ENCODE data around the gene MT3.
A peak's percentile ranks its signal among the peaks of the same experiment; 100 is the strongest.

The MT3 gene

GRCh38 chr16:56589141-56590039 is at the start of gene MT3:
TSS of gene MT3 (plus strand) at chr16:56589528. CDS start at chr16:56589591, 63 bp downstream.
- DNase-seq: peak; percentile 85

GRCh38 chr16:56539656-56540055 is 49.7 kb upstream of the MT3 start:
- no peak for DNase-seq

- DNase-seq: no peak
Observed at GRCh38 chr16:56542039-56542438, 47.3 kb upstream of the MT3 start.

GRCh38 chr16:56547120-56547948 is 42.0 kb upstream of the MT3 start:
- DNase-seq: peak; percentile 22

- no peak for DNase-seq
Observed at GRCh38 chr16:56547949-56548567, 41.3 kb upstream of the MT3 start.

- DNase-seq: no peak
Observed at GRCh38 chr16:56549161-56549560, 40.2 kb upstream of the MT3 start.

- no peak for DNase-seq
Observed at GRCh38 chr16:56549744-56550385, 39.5 kb upstream of the MT3 start.

- no peak for DNase-seq
Observed at GRCh38 chr16:56551796-56552738, 37.3 kb upstream of the MT3 start.

- no peak for DNase-seq
Observed at GRCh38 chr16:56554441-56554840, 34.9 kb upstream of the MT3 start.

- no peak for DNase-seq
Observed at GRCh38 chr16:56558024-56558747, 31.1 kb upstream of the MT3 start.

GRCh38 chr16:56559109-56559508 is 30.2 kb upstream of the MT3 start:
- no peak for DNase-seq

- no peak for DNase-seq
Observed at GRCh38 chr16:56560447-56560846, 28.9 kb upstream of the MT3 start.

- DNase-seq: no peak
Observed at GRCh38 chr16:56561126-56561525, 28.2 kb upstream of the MT3 start.

- no peak for DNase-seq
Observed at GRCh38 chr16:56564793-56565477, 24.4 kb upstream of the MT3 start, which contains the start of gene MT4. TSS of gene MT4 (plus strand) at chr16:56565073. CDS start at chr16:56565129, 56 bp downstream.

GRCh38 chr16:56569971-56570370 is 19.4 kb upstream of the MT3 start:
- DNase-seq: no peak

GRCh38 chr16:56571525-56571924 is 17.8 kb upstream of the MT3 start:
- DNase-seq: no peak

- no peak for DNase-seq
Observed at GRCh38 chr16:56574625-56575024, 14.7 kb upstream of the MT3 start.

- DNase-seq: peak; percentile 58
Observed at GRCh38 chr16:56576585-56577299, 12.6 kb upstream of the MT3 start.

- no peak for DNase-seq
Observed at GRCh38 chr16:56577300-56577625, 12.1 kb upstream of the MT3 start.

Data from retina (tissue), 1 donor.